AG09319 (cell line): Measurements from ENCODE around the gene THAP8.

ENCODE experiments used
- DNase-seq: peaks from one replicate; pipeline ENCODE4 v3.0.0-alpha.2; 2010; ENCODE audit warnings: low read depth; ENCODE audit errors: extremely low read depth
- TF ChIP-seq, protein P1 (sequence below): IDR thresholded peaks from 2 replicates; pipeline ENCODE4 v1.5.1; 2011; ENCODE audit warnings: low read depth, mild to moderate bottlenecking, inconsistent platforms, low read length, moderate library complexity

THAP8 gene

DNA sequence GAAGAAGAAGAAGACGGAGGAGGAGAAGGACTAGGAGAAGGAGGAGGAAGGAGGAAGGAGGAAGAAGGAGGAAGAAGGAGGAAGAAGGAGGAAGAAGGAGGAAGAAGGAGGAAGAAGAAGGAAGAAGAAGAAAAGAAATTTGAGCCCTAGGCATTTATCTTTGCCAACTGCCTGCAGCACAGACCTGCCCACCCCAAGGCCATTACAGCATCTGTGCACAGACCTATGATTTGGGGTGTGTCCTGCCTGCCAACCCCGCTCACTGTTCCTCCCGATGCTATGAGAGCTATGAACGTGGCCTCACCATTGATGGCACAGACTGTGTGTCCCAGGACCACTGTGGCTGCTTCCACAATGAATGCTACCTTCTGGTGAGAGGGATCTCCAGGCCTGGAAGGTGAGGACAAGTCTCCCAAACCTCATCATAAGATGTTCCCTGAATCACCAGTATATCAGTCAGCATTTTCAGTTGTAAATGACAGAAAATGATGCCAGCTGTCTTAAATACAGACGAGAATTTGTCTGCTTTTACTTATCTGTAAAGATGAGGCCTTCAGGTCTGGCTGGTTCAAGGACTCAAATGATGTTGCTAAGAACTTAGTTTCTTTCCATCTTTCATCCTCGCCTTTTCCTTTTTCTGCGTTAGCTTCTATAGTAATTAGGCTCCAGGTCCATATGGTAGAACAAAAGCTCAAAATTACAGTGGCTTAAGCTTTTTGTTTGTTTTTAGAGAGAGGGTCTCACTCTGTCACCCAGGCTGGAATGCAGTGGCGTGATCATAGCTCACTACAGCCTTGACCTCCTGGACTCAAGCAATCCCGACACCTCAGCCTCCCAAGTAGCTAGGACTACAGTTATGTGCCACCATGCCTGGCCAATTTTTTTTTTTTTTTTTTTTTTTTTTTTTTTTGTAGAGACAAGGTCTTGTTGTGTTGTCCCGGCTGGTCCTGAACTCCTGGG, 63.0 kb downstream of the THAP8 start:
- TF ChIP-seq, protein P1, sequence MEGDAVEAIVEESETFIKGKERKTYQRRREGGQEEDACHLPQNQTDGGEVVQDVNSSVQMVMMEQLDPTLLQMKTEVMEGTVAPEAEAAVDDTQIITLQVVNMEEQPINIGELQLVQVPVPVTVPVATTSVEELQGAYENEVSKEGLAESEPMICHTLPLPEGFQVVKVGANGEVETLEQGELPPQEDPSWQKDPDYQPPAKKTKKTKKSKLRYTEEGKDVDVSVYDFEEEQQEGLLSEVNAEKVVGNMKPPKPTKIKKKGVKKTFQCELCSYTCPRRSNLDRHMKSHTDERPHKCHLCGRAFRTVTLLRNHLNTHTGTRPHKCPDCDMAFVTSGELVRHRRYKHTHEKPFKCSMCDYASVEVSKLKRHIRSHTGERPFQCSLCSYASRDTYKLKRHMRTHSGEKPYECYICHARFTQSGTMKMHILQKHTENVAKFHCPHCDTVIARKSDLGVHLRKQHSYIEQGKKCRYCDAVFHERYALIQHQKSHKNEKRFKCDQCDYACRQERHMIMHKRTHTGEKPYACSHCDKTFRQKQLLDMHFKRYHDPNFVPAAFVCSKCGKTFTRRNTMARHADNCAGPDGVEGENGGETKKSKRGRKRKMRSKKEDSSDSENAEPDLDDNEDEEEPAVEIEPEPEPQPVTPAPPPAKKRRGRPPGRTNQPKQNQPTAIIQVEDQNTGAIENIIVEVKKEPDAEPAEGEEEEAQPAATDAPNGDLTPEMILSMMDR, result no peak
- DNase-seq, result no peak

- DNase-seq, result no peak
- TF ChIP-seq, protein P1, result no peak
Observed at GRCh38 chr19:35990156-35990555, 63.9 kb downstream of the THAP8 start.

DNA sequence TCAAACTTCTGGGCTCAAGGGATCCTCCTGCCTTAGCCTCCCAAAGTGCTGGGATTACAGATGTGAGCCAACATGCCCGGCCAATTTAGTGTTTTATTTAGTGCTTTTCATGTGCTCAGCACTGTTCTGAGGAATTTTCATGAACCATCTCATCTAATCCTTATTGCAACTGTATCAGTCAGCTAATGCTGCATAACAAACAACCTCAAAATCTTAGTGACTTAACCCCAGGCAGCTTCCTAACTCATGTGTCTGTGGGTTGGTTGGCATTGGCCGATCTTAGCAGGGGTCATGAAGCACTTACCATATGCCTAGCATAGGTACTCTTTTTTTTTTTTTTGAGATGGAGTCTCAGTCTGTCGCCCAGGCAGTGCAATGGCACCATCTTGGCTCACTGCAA, 65.3 kb downstream of the THAP8 start:
- TF ChIP-seq, protein P1, result no peak

DNA sequence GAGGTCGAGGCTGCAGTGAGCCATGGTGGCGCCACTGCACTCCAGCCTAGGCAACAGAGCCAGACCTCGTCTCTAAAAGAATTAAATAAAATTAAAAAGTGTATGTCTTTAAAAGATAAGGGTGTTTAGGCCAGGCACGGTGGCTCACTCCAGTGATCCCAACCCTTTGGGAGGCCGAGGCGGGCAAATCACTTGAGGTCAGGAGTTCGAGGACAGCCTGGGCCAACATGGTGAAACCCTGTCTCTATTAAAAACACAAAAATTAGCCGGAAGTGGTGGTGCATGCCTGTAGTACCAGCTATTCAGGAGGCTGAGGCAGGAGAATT, 66.6 kb downstream of the THAP8 start:
- DNase-seq, result no peak
- TF ChIP-seq, protein P1, result no peak

More for the DNA sequence above, 65.3 kb downstream of the THAP8 start:
- DNase-seq, result no peak

GRCh38 chr19:35986664-35987570, 67.2 kb downstream of the THAP8 start:
- TF ChIP-seq, protein P1, result no peak
- DNase-seq, result no peak

DNA sequence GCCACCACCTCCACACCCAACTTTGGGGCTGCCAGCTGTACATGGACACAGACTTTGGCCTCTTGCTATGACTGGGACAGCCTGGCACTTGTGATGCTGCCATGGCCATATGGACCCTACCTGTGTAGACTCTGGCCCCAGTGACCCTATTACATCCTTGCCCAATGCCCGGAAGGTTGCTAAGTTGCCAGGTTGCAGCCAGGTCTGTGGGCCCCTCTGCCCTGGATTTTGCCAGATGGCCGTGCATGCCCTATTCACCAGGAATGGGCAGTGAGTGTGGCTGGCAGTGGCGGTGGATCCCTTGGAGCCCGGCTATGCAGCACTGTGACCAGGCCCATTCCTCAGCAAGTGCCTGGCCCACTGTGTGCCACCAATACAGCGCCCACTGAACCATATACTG, 68.0 kb downstream of the THAP8 start:
- DNase-seq, result no peak
- TF ChIP-seq, protein P1, result no peak
